Islet of Langerhans (tissue), 1 donor: ENCODE measurements around the gene FBN1.

Experiments
- FAIRE-seq: peaks from one replicate; lab custom pipeline; 2011; peaks lifted over from hg19 to GRCh38; lab: Jason Lieb, UNC

The FBN1 gene

GRCh38 chr15:48578965-48579364, 66.5 kb downstream of the FBN1 start:
- no peak for FAIRE-seq

- no peak for FAIRE-seq
Observed at GRCh38 chr15:48577469-48577868, 68.0 kb downstream of the FBN1 start.

- no peak for FAIRE-seq
Observed at GRCh38 chr15:48574187-48574586, 71.3 kb downstream of the FBN1 start.

- no peak for FAIRE-seq
Observed at GRCh38 chr15:48573780-48574179, 71.7 kb downstream of the FBN1 start.

GRCh38 chr15:48572823-48573222, 72.7 kb downstream of the FBN1 start:
- no peak for FAIRE-seq

- FAIRE-seq = no peak
Observed at GRCh38 chr15:48571510-48571909, 74.0 kb downstream of the FBN1 start.

GRCh38 chr15:48570822-48571221, 74.7 kb downstream of the FBN1 start:
- no peak for FAIRE-seq

GRCh38 chr15:48569591-48570302, 75.8 kb downstream of the FBN1 start:
- no peak for FAIRE-seq

- FAIRE-seq = no peak
Observed at GRCh38 chr15:48566668-48567067, 78.8 kb downstream of the FBN1 start.

GRCh38 chr15:48565560-48566482, 79.7 kb downstream of the FBN1 start:
- FAIRE-seq = peak; percentile 62

- FAIRE-seq = no peak
Observed at GRCh38 chr15:48564690-48565089, 80.8 kb downstream of the FBN1 start.

- no peak for FAIRE-seq
Observed at GRCh38 chr15:48563934-48564333, 81.6 kb downstream of the FBN1 start.

GRCh38 chr15:48560321-48561051, 85.0 kb downstream of the FBN1 start:
- no peak for FAIRE-seq

- FAIRE-seq = no peak
Observed at GRCh38 chr15:48559285-48559684, 86.2 kb downstream of the FBN1 start.

- FAIRE-seq = no peak
Observed at GRCh38 chr15:48558226-48558625, 87.3 kb downstream of the FBN1 start.

GRCh38 chr15:48557335-48557734, 88.2 kb downstream of the FBN1 start:
- no peak for FAIRE-seq

GRCh38 chr15:48556159-48556897, 89.2 kb downstream of the FBN1 start:
- FAIRE-seq = no peak

- FAIRE-seq = no peak
Observed at GRCh38 chr15:48555241-48555881, 90.1 kb downstream of the FBN1 start.

GRCh38 chr15:48554112-48554511, 91.4 kb downstream of the FBN1 start:
- FAIRE-seq = no peak

- no peak for FAIRE-seq
Observed at GRCh38 chr15:48553559-48553958, 92.0 kb downstream of the FBN1 start.

- no peak for FAIRE-seq
Observed at GRCh38 chr15:48550822-48551525, 94.5 kb downstream of the FBN1 start.
